CD14-positive monocyte (primary cell): ENCODE measurements around the gene CCDC92B. TPM values are rescaled to one million over a fixed set of nuclear protein-coding genes. Genes with fewer than 3 reads are reported as not detected.

Source experiments
- DNase-seq, 3 donors: peaks; one replicate each; pipeline ENCODE4 v3.0.0-alpha.2; 2011 to 2022
- H2AFZ ChIP-seq: 2 replicates; pipeline ENCODE4 v1.6.0; 2012; ENCODE audit warnings: mild to moderate bottlenecking, low read depth, low read length, inconsistent platforms; ENCODE audit not compliant: insufficient read depth, poor library complexity, severe bottlenecking
- H3K27ac ChIP-seq, 2 donors: 1 replicate in 1 of 2; 2 replicates in 1 of 2; pipeline ENCODE4 v1.5.1; 2012 to 2013; ENCODE audit warnings: low read length in 2 of 2, control low read depth in 1 of 2, inconsistent platforms in 1 of 2, low read depth in 1 of 2, mild to moderate bottlenecking in 1 of 2
- H3K27me3 ChIP-seq, 2 donors: one replicate each; pipeline versions ENCODE4 v1.6.0 to v1.6.1; 2011 to 2013; ENCODE audit warnings: low read length in 2 of 2; ENCODE audit not compliant: control insufficient read depth in 2 of 2, insufficient read depth in 2 of 2
- H3K36me3 ChIP-seq, 2 donors: replicated peaks in 1 of 2; 1 replicate in 1 of 2; 2 replicates in 1 of 2; pipeline versions ENCODE4 v1.5.1 to v1.6.1; 2012 to 2013; ENCODE audit warnings: low read length in 2 of 2, control low read depth in 1 of 2, inconsistent platforms in 1 of 2, mild to moderate bottlenecking in 1 of 2; ENCODE audit not compliant: insufficient read depth in 2 of 2, control insufficient read depth in 1 of 2
- H3K4me1 ChIP-seq, 2 donors: 1 replicate in 1 of 2; 2 replicates in 1 of 2; pipeline versions ENCODE4 v1.5.1 to v1.6.1; 2012 to 2013; ENCODE audit warnings: low read length in 2 of 2, control low read depth in 1 of 2, inconsistent platforms in 1 of 2, mild to moderate bottlenecking in 1 of 2, moderate library complexity in 1 of 2; ENCODE audit not compliant: insufficient read depth in 2 of 2, control insufficient read depth in 1 of 2
- H3K4me2 ChIP-seq: replicated peaks from 2 replicates; pipeline ENCODE3; 2012; ENCODE audit warnings: low read length, moderate library complexity, mild to moderate bottlenecking; ENCODE audit not compliant: poor library complexity, severe bottlenecking; ENCODE audit errors: extremely low read depth
- H3K4me3 ChIP-seq, 3 experiments: fragments of 200-600 bp in 1 of 3; sonication (generic) in 1 of 3; replicated peaks in 1 of 3; 1 replicate in 2 of 3; 2 replicates in 1 of 3; pipeline ENCODE4 v1.5.1; 2011 to 2013; ENCODE audit warnings: low read length in 3 of 3, mild to moderate bottlenecking in 3 of 3, control low read depth in 2 of 3, low read depth in 2 of 3, inconsistent platforms in 1 of 3, moderate library complexity in 1 of 3
- H3K79me2 ChIP-seq: 2 replicates; pipeline ENCODE4 v1.6.0; 2012; ENCODE audit warnings: mild to moderate bottlenecking, control low read depth, inconsistent platforms, low read length, moderate library complexity; ENCODE audit not compliant: insufficient read depth
- H3K9ac ChIP-seq: 2 replicates; pipeline ENCODE4 v1.6.0; 2017; ENCODE audit warnings: low read length, mild to moderate bottlenecking; ENCODE audit not compliant: insufficient read depth, poor library complexity, severe bottlenecking
- H3K9me3 ChIP-seq, 2 donors: replicated peaks in 1 of 2; 1 replicate in 1 of 2; 2 replicates in 1 of 2; pipeline versions ENCODE4 v1.5.1 to v1.6.1; 2012 to 2013; ENCODE audit warnings: low read length in 2 of 2, control low read depth in 1 of 2; ENCODE audit not compliant: control insufficient read depth in 1 of 2, insufficient read depth in 1 of 2
- H4K20me1 ChIP-seq: 2 replicates; pipeline ENCODE4 v1.6.0; 2012; ENCODE audit warnings: mild to moderate bottlenecking, low read length, control low read depth, moderate library complexity; ENCODE audit not compliant: insufficient read depth
- H3K27ac Mint-ChIP-seq, 7 donors: one replicate each; pipeline ENCODE4 v1.8.0; 2020; ENCODE audit warnings: mild to moderate bottlenecking in 7 of 7, mixed read lengths in 7 of 7, moderate library complexity in 6 of 7, inconsistent platforms in 2 of 7
- H3K27me3 Mint-ChIP-seq, 3 donors: one replicate each; pipeline ENCODE4 v1.8.0; 2021 to 2022; ENCODE audit warnings: low read depth in 3 of 3, mild to moderate bottlenecking in 3 of 3, mixed read lengths in 3 of 3, moderate library complexity in 3 of 3, inconsistent platforms in 1 of 3
- H3K36me3 Mint-ChIP-seq, 2 donors: one replicate each; pipeline ENCODE4 v1.8.0; 2020; ENCODE audit warnings: mixed read lengths in 2 of 2, inconsistent platforms in 1 of 2, mild to moderate bottlenecking in 1 of 2
- H3K4me1 Mint-ChIP-seq: one replicate; pipeline ENCODE4 v1.8.0; 2020; ENCODE audit warnings: mild to moderate bottlenecking, mixed read lengths
- H3K4me3 Mint-ChIP-seq, 2 donors: one replicate each; pipeline ENCODE4 v1.8.0; 2020; ENCODE audit warnings: mild to moderate bottlenecking in 2 of 2, mixed read lengths in 2 of 2, moderate library complexity in 1 of 2
- H3K9me3 Mint-ChIP-seq, 7 donors: one replicate each; pipeline ENCODE4 v1.8.0; 2020 to 2022; ENCODE audit warnings: mixed read lengths in 7 of 7, mild to moderate bottlenecking in 6 of 7, moderate library complexity in 6 of 7, inconsistent platforms in 2 of 7
- CTCF ChIP-seq: fragments of 200-600 bp; IDR thresholded peaks from one replicate; pipeline ENCODE4 v1.8.0; 2022; ENCODE audit warnings: antibody characterized with exemption, mild to moderate bottlenecking
- WGBS: methylation state at CpG from one replicate; pipeline ENCODE4 v1.1.5; 2013; ENCODE audit warnings: missing lambda C conversion rate; ENCODE audit not compliant: insufficient coverage; 5-methylcytosine and 5-hydroxymethylcytosine counted together
- intact Hi-C, 2 donors: fragments of 100-400 bp; cut with micrococcal nuclease; formaldehyde crosslinking; loops; one replicate each; pipeline versions ENCODE4 v1.15.0 to v1.15.1; 2023
- polyA plus RNA-seq, 3 donors: library from polyadenylated mRNA; depleted of rRNA in 1 of 3; unstranded in 2 of 3; stranded (reverse) in 1 of 3; fragments of 300-500 nt in 2 of 3; fragments of >200 nt in 1 of 3; fragmentation: Illumina TruSeq in 2 of 3; gene quantifications; 1 replicate in 2 of 3; 2 replicates in 1 of 3; pipeline ENCODE4 v1.2.3, GENCODE V29; 2012 to 2021

Gene CCDC92B
- polyA plus RNA-seq, 3 donors: not detected

DNA sequence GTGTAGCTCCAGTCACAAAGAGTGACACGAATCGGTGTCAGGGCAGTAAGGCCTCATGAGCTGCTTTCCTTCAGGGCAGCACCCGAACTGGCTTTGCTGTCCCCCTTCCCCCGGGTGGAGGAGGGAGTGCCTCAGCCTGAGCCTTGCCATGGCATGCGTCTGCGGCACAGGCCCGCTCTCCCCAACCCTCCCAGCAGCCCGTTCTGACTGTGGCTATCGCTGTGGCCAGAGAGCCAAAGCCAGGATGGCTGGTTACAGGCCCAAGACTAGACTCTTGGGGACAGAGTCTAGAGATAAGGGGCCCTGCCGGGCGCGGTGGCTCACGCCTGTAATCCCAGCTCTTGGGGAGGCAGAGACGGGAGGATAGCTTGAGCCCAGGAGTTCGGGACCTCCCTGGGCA lies 63.8 kb downstream of the CCDC92B start:
- Mint-ChIP-seq H3K36me3 (peaks cover 44 to 51% of the 10 kb centered on the region in 2 donors), H3K4me3 (no peak overlapping the region), H3K27ac (peak overlapping the region in 1 of 7 donors; percentile 43), H3K27me3 (no peaks in the 10 kb centered on the region), H3K4me1 (no peaks in the 10 kb centered on the region), H3K9me3 (no peaks in the 10 kb centered on the region)
- Histone ChIP-seq H3K27ac (no peak overlapping the region), H3K27me3 (no peaks in the 10 kb centered on the region), H3K4me1 (no peaks in the 10 kb centered on the region), H2AFZ (no peak overlapping the region), H3K9me3 (no peaks in the 10 kb centered on the region), H4K20me1 (peaks cover 44% of the 10 kb centered on the region), H3K79me2 (no peaks in the 10 kb centered on the region), H3K4me2 (no peak overlapping the region), H3K4me3 (no peak overlapping the region), H3K9ac (no peak overlapping the region), H3K36me3 (peaks cover 33 to 45% of the 10 kb centered on the region in 2 donors)
- intact Hi-C loops: no loop called here
- TF ChIP-seq CTCF: no peak
- WGBS: 89% methylated on average over 11 of the region's 15 CpGs
- DNase-seq: no peak

- no peak overlapping the region for H3K9ac ChIP-seq
- no peak overlapping the region for H3K27ac ChIP-seq
- H3K4me3 ChIP-seq: no peak overlapping the region
- H3K4me3 Mint-ChIP-seq: no peak overlapping the region
- H3K9me3 Mint-ChIP-seq: no peaks in the 10 kb centered on the region
- peaks cover 53 to 61% of the 10 kb centered on the region in 2 donors for H3K36me3 Mint-ChIP-seq
- peaks cover 52% of the 10 kb centered on the region for H4K20me1 ChIP-seq
- no peaks in the 10 kb centered on the region for H3K4me1 ChIP-seq
- H3K27me3 ChIP-seq: no peaks in the 10 kb centered on the region
- DNase-seq: no peak
- H3K27me3 Mint-ChIP-seq: no peaks in the 10 kb centered on the region
- H2AFZ ChIP-seq: no peak overlapping the region
- no peak for TF ChIP-seq CTCF
- no peaks in the 10 kb centered on the region for H3K9me3 ChIP-seq
- 96% methylated on average over 8 of the region's 18 CpGs for WGBS
- peaks cover 44 to 56% of the 10 kb centered on the region in 2 donors for H3K36me3 ChIP-seq
- H3K4me2 ChIP-seq: no peak overlapping the region
- intact Hi-C loops: no loop called here
- no peaks in the 10 kb centered on the region for H3K4me1 Mint-ChIP-seq
- H3K27ac Mint-ChIP-seq: no peak overlapping the region
- no peaks in the 10 kb centered on the region for H3K79me2 ChIP-seq
Observed at GRCh38 chr17:2684549-2684948, 64.9 kb downstream of the CCDC92B start.
